Esophagus muscularis mucosa (tissue), 4 donors: Measurements from ENCODE around the gene RIMS1. TPM values are rescaled to one million over a fixed set of nuclear protein-coding genes. Genes with fewer than 3 reads are reported as not detected.

Experiments
- DNase-seq: peaks from one replicate; pipeline ENCODE4 v3.0.0-alpha.2; 2017; ENCODE audit errors: extremely low spot score
- H3K27ac ChIP-seq, 4 donors: fragments of 200-600 bp; sonication (generic); replicated peaks in 1 of 4; 1 replicate in 3 of 4; 2 replicates in 1 of 4; pipeline ENCODE4 v1.5.1; 2016 to 2019; ENCODE audit warnings: mild to moderate bottlenecking in 1 of 4
- H3K27me3 ChIP-seq, 4 donors: fragments of 200-600 bp; sonication (generic); one replicate each; pipeline versions ENCODE4 v1.5.1 to v1.6.0; 2016 to 2019
- H3K36me3 ChIP-seq, 4 donors: fragments of 200-600 bp; sonication (generic); one replicate each; pipeline ENCODE4 v1.5.1; 2016 to 2019
- H3K4me1 ChIP-seq, 4 donors: fragments of 200-600 bp; sonication (generic); one replicate each; pipeline ENCODE4 v1.5.1; 2016 to 2019
- H3K4me3 ChIP-seq, 4 donors: fragments of 200-600 bp; sonication (generic); 1 replicate in 2 of 4; 2 replicates in 2 of 4; pipeline ENCODE4 v1.5.1; 2016 to 2019; ENCODE audit warnings: mild to moderate bottlenecking in 4 of 4, moderate library complexity in 1 of 4
- H3K9me3 ChIP-seq, 4 donors: fragments of 200-600 bp; sonication (generic); 1 replicate in 3 of 4; 2 replicates in 1 of 4; pipeline ENCODE4 v1.5.1; 2016 to 2019
- EP300 ChIP-seq: sonication (generic); formaldehyde crosslinking; IDR thresholded peaks from one replicate; pipeline ENCODE4 v1.6.1; 2017; ENCODE audit warnings: antibody characterized with exemption
- POLR2A ChIP-seq: fragments of 450-650 bp; IDR thresholded peaks from one replicate; pipeline ENCODE4 v1.6.1; 2017; ENCODE audit warnings: antibody characterized with exemption, moderate library complexity, mild to moderate bottlenecking, low read depth
- POLR2AphosphoS5 ChIP-seq, 2 donors: sonication (generic); formaldehyde crosslinking; IDR thresholded peaks; one replicate each; pipeline ENCODE4 v1.6.1; 2017; ENCODE audit warnings: antibody characterized with exemption in 2 of 2
- WGBS: methylation state at CpG from one replicate; pipeline ENCODE4 v1.1.5; 2018; 5-methylcytosine and 5-hydroxymethylcytosine counted together
- intact Hi-C: fragments of 100-400 bp; cut with DNase I; formaldehyde crosslinking; loops from one replicate; pipeline ENCODE4 v1.15.1; 2023
- total RNA-seq, 4 donors: library from RNA; depleted of rRNA; stranded (reverse); fragments of >200 nt; gene quantifications; one replicate each; pipeline versions ENCODE4 v1.1.0 to v1.2.1, GENCODE V29; 2016
- TF ChIP-seq, protein P1 (sequence below), 3 experiments: fragments of 200-600 bp in 2 of 3; fragments of 450-650 bp in 1 of 3; sonication (generic) in 2 of 3; IDR thresholded peaks; one replicate each; pipeline ENCODE4 v1.5.1; 2017 to 2019; ENCODE audit warnings: antibody characterized with exemption in 3 of 3, mild to moderate bottlenecking in 2 of 3, moderate library complexity in 1 of 3

The RIMS1 gene
- total RNA-seq, 4 donors from 2014 or later = 35.4 to 88.6 (median 54.0) TPM

DNA sequence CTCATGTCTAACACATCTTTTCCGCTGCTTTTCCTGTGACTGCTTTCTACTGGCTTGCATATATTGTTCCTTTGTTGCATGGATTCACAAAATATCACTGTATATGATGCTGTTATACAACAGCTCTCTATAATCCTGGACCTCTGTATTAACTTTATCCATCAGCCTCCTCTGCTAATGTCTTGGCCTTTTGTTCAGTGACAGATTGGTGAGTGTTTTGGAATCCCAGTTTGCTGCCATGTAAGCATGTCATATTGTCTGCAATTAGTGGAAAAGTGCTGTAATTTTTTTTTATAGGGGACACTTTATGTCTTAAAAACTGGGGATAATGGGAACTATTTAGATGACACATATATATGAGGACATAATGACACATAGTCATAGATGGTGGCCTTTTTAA lies 3.0 kb downstream of the RIMS1 start:
- Histone ChIP-seq H3K4me1 (peaks cover 0 to 15% (median 14%) of the 10 kb centered on the region in 4 donors), H3K27me3 (peaks cover 0 to 50% (median 4%) of the 10 kb centered on the region in 4 donors), H3K4me3 (no peak overlapping the region), H3K27ac (no peak overlapping the region), H3K36me3 (no peaks in the 10 kb centered on the region), H3K9me3 (no peaks in the 10 kb centered on the region)
- no peak for DNase-seq
- 94% methylated on average over 1 of the region's 1 CpG for WGBS
- TF ChIP-seq EP300 = no peak
- intact Hi-C loops = no loop called here

DNA sequence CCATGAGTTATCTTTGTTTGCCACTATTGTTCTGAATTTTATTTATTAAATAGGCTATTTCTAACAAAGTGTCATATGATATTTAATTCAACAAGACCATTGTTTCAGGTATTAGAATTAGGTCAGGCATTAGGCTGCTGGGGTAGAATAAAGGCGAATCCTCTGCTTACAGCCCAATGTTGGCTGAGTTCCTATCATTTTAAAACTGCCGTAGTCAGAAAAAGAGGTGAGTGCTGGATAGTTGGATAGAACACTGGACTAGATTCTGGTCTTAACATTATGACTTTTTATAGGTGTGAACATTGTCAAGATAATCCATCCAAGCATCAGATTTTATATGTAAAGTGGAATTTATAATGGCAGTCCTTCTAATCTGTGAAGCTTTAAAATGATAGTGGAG lies 6.3 kb downstream of the RIMS1 start:
- WGBS = 93% methylated on average over 2 of the region's 2 CpGs
- no peak for DNase-seq
- Histone ChIP-seq H3K4me1 (no peaks in the 10 kb centered on the region), H3K4me3 (no peak overlapping the region), H3K27ac (no peak overlapping the region), H3K27me3 (peaks cover 0 to 18% (median 0%) of the 10 kb centered on the region in 4 donors), H3K9me3 (no peaks in the 10 kb centered on the region), H3K36me3 (no peaks in the 10 kb centered on the region)
- TF ChIP-seq EP300 (no peak), POLR2AphosphoS5 (IDR thresholded peaks at IDR 0.05) (no peak), POLR2A (no peak)
- TF ChIP-seq, protein P1, sequence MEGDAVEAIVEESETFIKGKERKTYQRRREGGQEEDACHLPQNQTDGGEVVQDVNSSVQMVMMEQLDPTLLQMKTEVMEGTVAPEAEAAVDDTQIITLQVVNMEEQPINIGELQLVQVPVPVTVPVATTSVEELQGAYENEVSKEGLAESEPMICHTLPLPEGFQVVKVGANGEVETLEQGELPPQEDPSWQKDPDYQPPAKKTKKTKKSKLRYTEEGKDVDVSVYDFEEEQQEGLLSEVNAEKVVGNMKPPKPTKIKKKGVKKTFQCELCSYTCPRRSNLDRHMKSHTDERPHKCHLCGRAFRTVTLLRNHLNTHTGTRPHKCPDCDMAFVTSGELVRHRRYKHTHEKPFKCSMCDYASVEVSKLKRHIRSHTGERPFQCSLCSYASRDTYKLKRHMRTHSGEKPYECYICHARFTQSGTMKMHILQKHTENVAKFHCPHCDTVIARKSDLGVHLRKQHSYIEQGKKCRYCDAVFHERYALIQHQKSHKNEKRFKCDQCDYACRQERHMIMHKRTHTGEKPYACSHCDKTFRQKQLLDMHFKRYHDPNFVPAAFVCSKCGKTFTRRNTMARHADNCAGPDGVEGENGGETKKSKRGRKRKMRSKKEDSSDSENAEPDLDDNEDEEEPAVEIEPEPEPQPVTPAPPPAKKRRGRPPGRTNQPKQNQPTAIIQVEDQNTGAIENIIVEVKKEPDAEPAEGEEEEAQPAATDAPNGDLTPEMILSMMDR (IDR thresholded peaks at IDR 0.05) = no peak
- intact Hi-C loops = no loop called here

DNA sequence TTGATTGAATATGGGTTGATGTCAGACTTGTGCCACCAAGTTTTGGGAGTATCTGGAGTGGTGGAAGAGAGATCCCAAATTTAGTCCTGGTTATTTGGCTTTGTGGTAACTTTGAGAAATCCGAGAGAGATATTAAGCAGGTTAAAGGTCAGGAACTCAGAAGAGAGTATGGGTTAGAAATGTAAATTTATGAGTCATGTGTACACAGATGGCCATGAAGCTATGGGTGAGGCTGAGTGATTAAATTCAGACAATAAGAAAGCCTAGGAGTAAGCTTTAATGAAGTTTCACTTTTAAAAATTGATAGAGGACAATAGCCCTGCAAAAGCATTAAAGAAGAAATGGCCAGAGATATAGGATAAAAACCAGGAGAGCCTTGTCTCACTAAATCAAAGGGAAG lies 14.3 kb downstream of the RIMS1 start:
- H3K4me3 ChIP-seq = no peak overlapping the region
- H3K27ac ChIP-seq = no peak overlapping the region
- 63% methylated on average over 1 of the region's 1 CpG for WGBS
- intact Hi-C loops = no loop called here
- DNase-seq = no peak
- H3K36me3 ChIP-seq = no peaks in the 10 kb centered on the region
- no peaks in the 10 kb centered on the region for H3K27me3 ChIP-seq
- TF ChIP-seq EP300 (no peak), POLR2A (no peak), POLR2AphosphoS5 (IDR thresholded peaks at IDR 0.05) (no peak)
- TF ChIP-seq, protein P1 (IDR thresholded peaks at IDR 0.05) = no peak
- no peaks in the 10 kb centered on the region for H3K4me1 ChIP-seq
- no peaks in the 10 kb centered on the region for H3K9me3 ChIP-seq

DNA sequence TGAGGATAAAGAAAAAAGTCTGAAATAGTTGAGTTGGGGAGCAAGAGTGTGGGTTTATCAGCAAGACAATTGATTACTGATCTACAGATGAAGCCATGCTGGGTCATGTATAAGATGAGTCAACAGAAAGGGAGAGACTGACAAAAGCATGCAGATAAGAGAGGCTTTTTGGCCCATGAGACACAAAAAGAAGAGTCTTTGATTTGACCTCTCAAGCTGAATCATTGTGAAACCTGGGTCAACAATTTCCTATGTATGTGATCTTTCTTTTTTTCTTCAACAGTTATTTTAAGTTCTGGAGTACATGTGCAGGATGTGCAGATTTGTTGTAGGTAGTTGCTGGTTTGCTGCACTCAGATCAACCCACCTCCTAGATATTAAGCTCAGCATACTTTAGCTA lies 15.9 kb downstream of the RIMS1 start:
- H3K36me3 ChIP-seq = no peaks in the 10 kb centered on the region
- no peaks in the 10 kb centered on the region for H3K9me3 ChIP-seq
- no peak overlapping the region for H3K4me3 ChIP-seq
- DNase-seq = no peak
- intact Hi-C loops = no loop called here
- no peak overlapping the region for H3K27ac ChIP-seq
- no peaks in the 10 kb centered on the region for H3K4me1 ChIP-seq
- TF ChIP-seq, protein P1 (IDR thresholded peaks at IDR 0.05) = no peak
- TF ChIP-seq POLR2AphosphoS5 (IDR thresholded peaks at IDR 0.05) = no peak
- TF ChIP-seq POLR2A = no peak
- no peak for TF ChIP-seq EP300
- no peaks in the 10 kb centered on the region for H3K27me3 ChIP-seq

DNA sequence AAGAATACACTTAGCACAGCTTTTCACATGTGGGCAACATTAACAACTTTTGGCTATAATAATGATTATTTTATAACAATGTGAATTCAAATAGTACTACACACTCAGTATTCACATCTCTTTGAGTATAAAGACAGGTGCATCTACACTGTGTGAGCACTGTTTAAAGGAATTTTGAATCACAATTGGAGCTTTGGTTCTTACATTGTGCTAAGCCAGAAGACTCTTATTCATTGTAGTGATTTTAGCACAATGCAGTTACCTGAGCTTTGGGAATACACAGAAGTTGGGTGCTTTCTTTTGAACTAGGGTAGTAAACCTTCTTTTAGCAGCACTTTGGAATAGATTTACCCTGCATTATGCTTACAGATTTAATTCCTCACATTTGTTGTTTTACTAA lies 20.5 kb downstream of the RIMS1 start:
- H3K4me3 ChIP-seq = no peak overlapping the region
- H3K4me1 ChIP-seq = no peaks in the 10 kb centered on the region
- H3K9me3 ChIP-seq = no peaks in the 10 kb centered on the region
- no peak for TF ChIP-seq EP300
- no peak for TF ChIP-seq POLR2A
- TF ChIP-seq, protein P1 (IDR thresholded peaks at IDR 0.05) = no peak
- no peak for TF ChIP-seq POLR2AphosphoS5 (IDR thresholded peaks at IDR 0.05)
- H3K36me3 ChIP-seq = no peaks in the 10 kb centered on the region
- H3K27ac ChIP-seq = no peak overlapping the region
- no peaks in the 10 kb centered on the region for H3K27me3 ChIP-seq
- no peak for DNase-seq
- intact Hi-C loops = no loop called here
